ENCODE data around the gene RPTOR.

Gene RPTOR

DNA sequence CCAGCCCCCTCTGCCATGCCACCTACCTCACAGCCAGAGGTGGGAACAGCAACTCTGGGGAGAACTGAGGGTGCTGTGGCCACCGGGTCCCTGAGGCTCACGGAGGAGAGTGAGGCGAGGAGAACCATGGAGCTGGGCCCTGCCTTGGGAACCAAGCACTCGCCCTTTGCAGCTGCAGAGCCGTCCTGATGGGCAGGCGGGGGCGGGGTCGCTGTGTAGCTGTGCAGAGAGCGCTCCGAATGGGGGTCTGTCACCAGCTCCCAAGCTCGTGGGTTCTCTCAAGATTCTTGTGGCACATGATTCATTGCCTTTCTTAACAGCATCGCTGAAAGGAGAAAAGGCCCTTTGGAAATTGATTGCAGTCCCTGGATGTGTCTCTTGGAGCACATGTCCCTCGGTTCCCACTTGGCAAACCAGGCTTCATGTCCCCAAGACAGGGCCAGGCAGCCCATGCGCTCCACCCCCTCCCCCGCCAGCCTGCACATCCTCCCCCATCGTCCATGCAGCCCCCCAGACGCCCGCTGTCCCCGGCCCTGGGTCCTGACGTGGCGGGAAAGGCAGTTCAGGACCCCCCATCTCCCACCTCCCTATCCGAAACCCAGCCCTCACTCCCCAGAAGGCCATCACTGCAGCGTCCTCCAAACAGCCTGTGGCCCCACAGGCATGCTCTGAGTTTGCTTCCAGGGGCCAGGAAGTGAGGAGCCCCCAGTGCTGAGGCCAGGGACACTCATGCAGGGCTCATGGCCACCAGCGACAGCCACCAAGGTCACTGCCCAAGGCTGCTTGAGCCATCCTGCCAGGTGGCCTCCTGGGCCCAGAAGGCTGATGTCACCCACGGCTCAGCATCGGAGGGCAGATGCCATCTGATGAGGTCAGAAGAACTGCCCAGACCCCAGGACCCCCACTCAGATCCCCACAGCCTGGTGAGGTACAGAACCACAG lies 426.4 kb downstream of the RPTOR start:
- peak overlapping the region in 1 of 2 donors; percentile 0 for H3K4me3 ChIP-seq (ENCODE audit: low read length in 2 of 2)
- peak overlapping the region; percentile 39 for H3K18ac ChIP-seq (ENCODE audit: low read length)
- H4K91ac ChIP-seq (ENCODE audit: low read depth, low read length, poor library complexity): peak overlapping the region; percentile 72
- H3K4me2 ChIP-seq (ENCODE audit: insufficient read depth, low read length, poor library complexity, severe bottlenecking): no peak overlapping the region
- H4K8ac ChIP-seq (ENCODE audit: low read depth, low read length): peak overlapping the region; percentile 96
- H3K27ac ChIP-seq (replicated peaks; ENCODE audit: low read length): no peak overlapping the region
- H3K4ac ChIP-seq (ENCODE audit: low read length): peak overlapping the region; percentile 76
- no peak overlapping the region for H2BK120ac ChIP-seq (ENCODE audit: low read depth, low read length)
- DNase-seq (ENCODE audit: low spot score): no peak
- H3K4me1 ChIP-seq (ENCODE audit: control insufficient read depth in 2 of 2, insufficient read depth in 1 of 2, low read depth in 1 of 2, low read length in 2 of 2): peaks cover 12 to 13% of the 10 kb centered on the region in 2 donors
- peak overlapping the region; percentile 54 for H2BK5ac ChIP-seq (ENCODE audit: low read length)
- peak overlapping the region; percentile 97 for H2BK12ac ChIP-seq (ENCODE audit: low read length)
- no peaks in the 10 kb centered on the region for H3K9me3 ChIP-seq (replicated peaks in 1 of 2; ENCODE audit: control insufficient read depth in 2 of 2, insufficient read depth in 1 of 2, low read depth in 1 of 2, low read length in 2 of 2)
- peak overlapping the region; percentile 97 for H3K14ac ChIP-seq (ENCODE audit: low read length)
- no CpG with 5 or more reads among the region's 26 CpGs for WGBS, 2 donors (ENCODE audit: extremely low coverage in 2 of 2, insufficient read length in 2 of 2, insufficient replicate concordance in 1 of 2)
- peak overlapping the region; percentile 11 for H2AFZ ChIP-seq (ENCODE audit: low read length)
- H3K79me1 ChIP-seq (ENCODE audit: low read depth, low read length): peaks cover 3% of the 10 kb centered on the region
- no peaks in the 10 kb centered on the region for H3K27me3 ChIP-seq (ENCODE audit: control insufficient read depth in 3 of 3, insufficient read depth in 3 of 3, low read depth in 1 of 3, low read length in 3 of 3)
- peak overlapping the region; percentile 84 for H3K9ac ChIP-seq (ENCODE audit: low read depth, low read length, poor library complexity)
- peak overlapping the region; percentile 91 for H3K23ac ChIP-seq (ENCODE audit: low read depth, low read length, poor library complexity)
- peak overlapping the region; percentile 99 for H2AK5ac ChIP-seq (ENCODE audit: low read depth, low read length)
- H2BK15ac ChIP-seq (ENCODE audit: low read length): peak overlapping the region; percentile 97
- H3K36me3 ChIP-seq (replicated peaks in 1 of 2; ENCODE audit: control insufficient read depth in 2 of 2, insufficient read depth in 2 of 2, low read length in 2 of 2): no peaks in the 10 kb centered on the region

DNA sequence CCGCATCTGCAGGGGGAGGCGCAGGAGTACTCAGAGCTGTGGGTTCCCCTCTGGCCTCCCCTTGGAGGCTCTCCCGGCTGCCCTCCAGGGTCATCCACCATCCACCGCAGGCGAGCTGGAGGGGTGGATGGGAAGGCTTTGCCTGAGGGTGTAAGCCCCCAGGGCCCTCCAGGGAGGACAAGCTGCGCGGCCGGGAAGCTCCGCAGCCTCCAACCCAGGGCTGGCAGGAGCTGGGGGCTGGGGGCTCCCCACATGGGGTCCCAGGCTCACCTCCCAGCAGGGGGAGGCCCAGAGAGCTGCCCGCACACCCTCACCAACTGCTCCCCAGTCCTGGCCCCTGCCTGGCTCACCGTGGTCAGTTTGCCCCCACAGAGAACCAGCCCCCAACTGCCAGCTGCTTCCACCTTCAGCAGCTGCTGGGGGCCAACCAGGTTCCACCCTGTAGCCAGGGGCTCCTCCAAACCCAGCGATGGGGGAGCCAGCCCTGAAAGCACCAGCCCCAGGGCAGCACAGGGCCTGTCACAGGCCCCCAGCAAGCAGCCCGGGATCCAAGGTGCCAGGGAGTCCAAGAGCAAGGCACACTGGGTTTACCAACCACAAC lies 427.2 kb downstream of the RPTOR start:
- H3K4ac ChIP-seq (ENCODE audit: low read length): no peak overlapping the region
- DNase-seq (ENCODE audit: low spot score): no peak
- no peak overlapping the region for H3K4me3 ChIP-seq (ENCODE audit: low read length in 2 of 2)
- peak overlapping the region; percentile 83 for H3K23ac ChIP-seq (ENCODE audit: low read depth, low read length, poor library complexity)
- H2AFZ ChIP-seq (ENCODE audit: low read length): no peak overlapping the region
- H4K91ac ChIP-seq (ENCODE audit: low read depth, low read length, poor library complexity): peak overlapping the region; percentile 64
- H3K9ac ChIP-seq (ENCODE audit: low read depth, low read length, poor library complexity): no peak overlapping the region
- peak overlapping the region; percentile 38 for H3K18ac ChIP-seq (ENCODE audit: low read length)
- peak overlapping the region; percentile 99 for H2AK5ac ChIP-seq (ENCODE audit: low read depth, low read length)
- no peak overlapping the region for H2BK120ac ChIP-seq (ENCODE audit: low read depth, low read length)
- peak overlapping the region; percentile 65 for H4K8ac ChIP-seq (ENCODE audit: low read depth, low read length)
- WGBS, 2 donors (ENCODE audit: extremely low coverage in 2 of 2, insufficient read length in 2 of 2, insufficient replicate concordance in 1 of 2): no CpG with 5 or more reads among the region's 13 CpGs
- no peak overlapping the region for H3K27ac ChIP-seq (replicated peaks; ENCODE audit: low read length)
- H3K4me1 ChIP-seq (ENCODE audit: control insufficient read depth in 2 of 2, insufficient read depth in 1 of 2, low read depth in 1 of 2, low read length in 2 of 2): peaks cover 12 to 13% of the 10 kb centered on the region in 2 donors
- H3K27me3 ChIP-seq (ENCODE audit: control insufficient read depth in 3 of 3, insufficient read depth in 3 of 3, low read depth in 1 of 3, low read length in 3 of 3): no peaks in the 10 kb centered on the region
- peaks cover 3% of the 10 kb centered on the region for H3K79me1 ChIP-seq (ENCODE audit: low read depth, low read length)
- H2BK5ac ChIP-seq (ENCODE audit: low read length): peak overlapping the region; percentile 54
- H3K14ac ChIP-seq (ENCODE audit: low read length): peak overlapping the region; percentile 63
- no peak overlapping the region for H2BK12ac ChIP-seq (ENCODE audit: low read length)
- H3K9me3 ChIP-seq (replicated peaks in 1 of 2; ENCODE audit: control insufficient read depth in 2 of 2, insufficient read depth in 1 of 2, low read depth in 1 of 2, low read length in 2 of 2): no peaks in the 10 kb centered on the region
- peak overlapping the region; percentile 97 for H2BK15ac ChIP-seq (ENCODE audit: low read length)
- no peak overlapping the region for H3K4me2 ChIP-seq (ENCODE audit: insufficient read depth, low read length, poor library complexity, severe bottlenecking)
- no peaks in the 10 kb centered on the region for H3K36me3 ChIP-seq (replicated peaks in 1 of 2; ENCODE audit: control insufficient read depth in 2 of 2, insufficient read depth in 2 of 2, low read length in 2 of 2)

DNA sequence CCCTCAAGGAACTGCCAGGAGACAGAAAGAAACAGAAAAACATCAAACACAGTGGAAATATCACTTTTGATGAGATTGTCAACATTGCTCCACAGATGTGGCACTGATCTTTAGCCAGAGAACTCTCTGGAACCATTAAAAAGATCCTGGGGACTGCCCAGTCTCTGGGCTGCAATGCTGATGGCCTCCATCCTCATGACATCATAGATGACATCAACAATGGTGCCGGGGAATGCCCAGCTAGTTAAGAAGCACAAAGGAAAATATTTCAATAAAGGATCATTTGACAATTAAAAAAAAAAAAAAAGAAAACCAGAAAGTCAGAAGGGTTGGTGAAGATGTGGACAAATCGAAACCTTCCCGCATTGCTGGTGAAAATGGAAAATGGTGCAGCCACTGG lies 432.1 kb downstream of the RPTOR start:
- no peak overlapping the region for H2BK12ac ChIP-seq (ENCODE audit: low read length)
- H3K9ac ChIP-seq (ENCODE audit: low read depth, low read length, poor library complexity): no peak overlapping the region
- H3K27ac ChIP-seq (replicated peaks; ENCODE audit: low read length): no peak overlapping the region
- no peak overlapping the region for H2AK5ac ChIP-seq (ENCODE audit: low read depth, low read length)
- peaks cover 0 to 4% (median 2%) of the 10 kb centered on the region in 3 experiments for H3K27me3 ChIP-seq (ENCODE audit: control insufficient read depth in 3 of 3, insufficient read depth in 3 of 3, low read depth in 1 of 3, low read length in 3 of 3)
- no peak overlapping the region for H3K4me2 ChIP-seq (ENCODE audit: insufficient read depth, low read length, poor library complexity, severe bottlenecking)
- no peak overlapping the region for H2BK120ac ChIP-seq (ENCODE audit: low read depth, low read length)
- H3K14ac ChIP-seq (ENCODE audit: low read length): no peak overlapping the region
- no peak overlapping the region for H2BK15ac ChIP-seq (ENCODE audit: low read length)
- no peak for DNase-seq (ENCODE audit: low spot score)
- H3K9me3 ChIP-seq (replicated peaks in 1 of 2; ENCODE audit: control insufficient read depth in 2 of 2, insufficient read depth in 1 of 2, low read depth in 1 of 2, low read length in 2 of 2): no peaks in the 10 kb centered on the region
- no peak overlapping the region for H3K4me3 ChIP-seq (ENCODE audit: low read length in 2 of 2)
- no peaks in the 10 kb centered on the region for H3K79me1 ChIP-seq (ENCODE audit: low read depth, low read length)
- no CpG with 5 or more reads among the region's 3 CpGs for WGBS, 2 donors (ENCODE audit: extremely low coverage in 2 of 2, insufficient read length in 2 of 2, insufficient replicate concordance in 1 of 2)
- no peak overlapping the region for H2BK5ac ChIP-seq (ENCODE audit: low read length)
- H3K4ac ChIP-seq (ENCODE audit: low read length): no peak overlapping the region
- no peak overlapping the region for H3K18ac ChIP-seq (ENCODE audit: low read length)
- H4K8ac ChIP-seq (ENCODE audit: low read depth, low read length): no peak overlapping the region
- no peak overlapping the region for H4K91ac ChIP-seq (ENCODE audit: low read depth, low read length, poor library complexity)
- H3K36me3 ChIP-seq (replicated peaks in 1 of 2; ENCODE audit: control insufficient read depth in 2 of 2, insufficient read depth in 2 of 2, low read length in 2 of 2): no peaks in the 10 kb centered on the region
- peaks cover 0 to 3% of the 10 kb centered on the region in 2 donors for H3K4me1 ChIP-seq (ENCODE audit: control insufficient read depth in 2 of 2, insufficient read depth in 1 of 2, low read depth in 1 of 2, low read length in 2 of 2)
- H3K23ac ChIP-seq (ENCODE audit: low read depth, low read length, poor library complexity): no peak overlapping the region
- H2AFZ ChIP-seq (ENCODE audit: low read length): no peak overlapping the region

DNA sequence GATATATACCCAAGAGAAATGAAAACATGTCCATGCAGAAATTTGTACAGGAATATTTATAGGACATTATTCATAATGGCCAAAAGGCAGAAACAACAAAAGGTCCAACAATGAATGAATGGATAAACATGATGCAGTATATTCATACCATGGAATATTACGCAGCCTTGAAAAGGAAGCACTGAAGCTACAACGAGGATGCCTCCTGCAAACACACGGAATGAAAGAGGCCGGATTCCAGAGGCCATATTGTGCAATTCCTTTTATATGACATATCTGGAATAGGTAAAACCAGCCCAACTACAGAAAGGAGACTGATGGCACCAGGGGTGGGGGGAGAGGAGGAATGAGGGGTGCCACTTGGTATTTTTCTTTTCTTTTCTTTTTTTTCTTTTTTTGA lies 432.5 kb downstream of the RPTOR start:
- Histone ChIP-seq H2BK5ac (ENCODE audit: low read length) (no peak overlapping the region), H3K9ac (ENCODE audit: low read depth, low read length, poor library complexity) (no peak overlapping the region), H4K91ac (ENCODE audit: low read depth, low read length, poor library complexity) (no peak overlapping the region), H3K36me3 (replicated peaks in 1 of 2; ENCODE audit: control insufficient read depth in 2 of 2, insufficient read depth in 2 of 2, low read length in 2 of 2) (no peaks in the 10 kb centered on the region), H3K9me3 (replicated peaks in 1 of 2; ENCODE audit: control insufficient read depth in 2 of 2, insufficient read depth in 1 of 2, low read depth in 1 of 2, low read length in 2 of 2) (peaks cover 0 to 2% of the 10 kb centered on the region in 2 donors), H4K8ac (ENCODE audit: low read depth, low read length) (no peak overlapping the region), H2AK5ac (ENCODE audit: low read depth, low read length) (no peak overlapping the region), H2BK12ac (ENCODE audit: low read length) (no peak overlapping the region), H3K23ac (ENCODE audit: low read depth, low read length, poor library complexity) (no peak overlapping the region), H3K27me3 (ENCODE audit: control insufficient read depth in 3 of 3, insufficient read depth in 3 of 3, low read depth in 1 of 3, low read length in 3 of 3) (peaks cover 0 to 7% (median 2%) of the 10 kb centered on the region in 3 experiments), H2BK15ac (ENCODE audit: low read length) (no peak overlapping the region), H3K79me1 (ENCODE audit: low read depth, low read length) (no peaks in the 10 kb centered on the region), H3K4ac (ENCODE audit: low read length) (no peak overlapping the region), H2BK120ac (ENCODE audit: low read depth, low read length) (no peak overlapping the region), H3K4me1 (ENCODE audit: control insufficient read depth in 2 of 2, insufficient read depth in 1 of 2, low read depth in 1 of 2, low read length in 2 of 2) (peaks cover 0 to 3% of the 10 kb centered on the region in 2 donors), H3K18ac (ENCODE audit: low read length) (no peak overlapping the region), H2AFZ (ENCODE audit: low read length) (no peak overlapping the region), H3K4me3 (ENCODE audit: low read length in 2 of 2) (no peak overlapping the region), H3K27ac (replicated peaks; ENCODE audit: low read length) (no peak overlapping the region), H3K4me2 (ENCODE audit: insufficient read depth, low read length, poor library complexity, severe bottlenecking) (no peak overlapping the region), H3K14ac (ENCODE audit: low read length) (no peak overlapping the region)
- WGBS, 2 donors (ENCODE audit: extremely low coverage in 2 of 2, insufficient read length in 2 of 2, insufficient replicate concordance in 1 of 2): no CpG with 5 or more reads among the region's 4 CpGs
- no peak for DNase-seq (ENCODE audit: low spot score)

Measured in neuronal stem cell (in vitro differentiated cells).